Panc1 (cell line): ENCODE measurements around the gene MSRB1. TPM values are rescaled to one million over a fixed set of nuclear protein-coding genes. Genes with fewer than 3 reads are reported as not detected.

ENCODE experiments used
- ATAC-seq: fragments of 200-7000 bp; cut with Tn5 transposase; 2 replicates; pipeline ENCODE4 v1.9.1; 2020; ENCODE audit warnings: mild to moderate bottlenecking, moderate library complexity
- BruUV-seq: library from RNA; stranded (reverse); fragments of 400-500 nt; replicated peaks from 2 replicates; lab custom pipeline; 2021; lab: Mats Ljungman, UMichigan
- CTCF ChIA-PET: fragments of 300-600 bp; sonication (Branson Sonifier 250); formaldehyde crosslinking; loops from one replicate; lab custom pipeline; 2022; ENCODE audit warnings: antibody characterized with exemption; lab: Charles Lee
- POLR2A ChIA-PET: fragments of 300-600 bp; sonication (Branson Sonifier 250); formaldehyde crosslinking; loops from one replicate; lab custom pipeline; 2022; ENCODE audit warnings: antibody characterized with exemption; lab: Charles Lee
- DNase-seq: peaks from one replicate; pipeline ENCODE4 v3.0.0-alpha.2; 2010; ENCODE audit warnings: low read depth, low spot score
- H3K27ac ChIP-seq: 2 replicates; pipeline ENCODE4 v1.5.1; 2011; ENCODE audit warnings: mild to moderate bottlenecking, low read length, inconsistent platforms
- H3K27me3 ChIP-seq: fragments of 200-500 bp; sonication (Bioruptor generic); 2 replicates; pipeline ENCODE4 v1.6.0; 2014; ENCODE audit warnings: low read length, inconsistent platforms; ENCODE audit not compliant: control insufficient read depth, insufficient read depth
- H3K36me3 ChIP-seq: fragments of 200-500 bp; sonication (Bioruptor generic); 2 replicates; pipeline ENCODE4 v1.5.1; 2014; ENCODE audit warnings: inconsistent platforms, mild to moderate bottlenecking, low read length, moderate library complexity; ENCODE audit not compliant: control insufficient read depth, insufficient read depth
- H3K4me1 ChIP-seq: 2 replicates; pipeline ENCODE4 v1.5.1; 2011; ENCODE audit warnings: inconsistent platforms, mild to moderate bottlenecking, low read length, moderate library complexity; ENCODE audit not compliant: control insufficient read depth, insufficient read depth
- H3K4me3 ChIP-seq, 2 experiments: 2 replicates each; pipeline ENCODE4 v1.5.1; 2011 to 2012; ENCODE audit warnings: low read depth in 2 of 2, low read length in 2 of 2, mild to moderate bottlenecking in 2 of 2, inconsistent platforms in 1 of 2, moderate library complexity in 1 of 2
- H3K9me3 ChIP-seq: fragments of 200-500 bp; sonication (Bioruptor generic); 2 replicates; pipeline ENCODE4 v1.5.1; 2014; ENCODE audit warnings: low read depth, mild to moderate bottlenecking, inconsistent platforms, low read length, moderate library complexity; ENCODE audit not compliant: control insufficient read depth, insufficient read depth
- CTCF ChIP-seq: fragments of 450-650 bp; IDR thresholded peaks from 2 replicates; pipeline ENCODE4 v1.5.1; 2017; ENCODE audit warnings: mild to moderate bottlenecking
- POLR2AphosphoS5 ChIP-seq: IDR thresholded peaks from 2 replicates; pipeline ENCODE4 v1.6.1; 2012; ENCODE audit warnings: mild to moderate bottlenecking, low read depth, low read length, moderate library complexity
- REST ChIP-seq, 2 experiments: IDR thresholded peaks; 2 replicates each; pipeline ENCODE4 v1.6.1; 2011 to 2012; ENCODE audit warnings: low read depth in 2 of 2, control low read depth in 1 of 2, low read length in 1 of 2, mild to moderate bottlenecking in 1 of 2, moderate library complexity in 1 of 2; ENCODE audit not compliant: insufficient read depth in 1 of 2
- SIN3A ChIP-seq: IDR thresholded peaks from 2 replicates; pipeline ENCODE4 v1.6.1; 2012; ENCODE audit warnings: low read depth, mild to moderate bottlenecking, low read length, moderate library complexity, borderline replicate concordance; ENCODE audit not compliant: insufficient read depth
- TCF7L2 ChIP-seq: IDR thresholded peaks from 2 replicates; pipeline ENCODE4 v1.6.1; 2011; ENCODE audit warnings: mild to moderate bottlenecking, low read depth, low read length, inconsistent platforms
- in situ Hi-C: cut with HindIII; loops from 2 replicates; pipeline ENCODE4 v1.10.0; 2016; ENCODE audit warnings: low sequenced_read_pairs, low pct_unique_long_range_greater_than_20kb
- intact Hi-C: fragments of 100-400 bp; cut with micrococcal nuclease; formaldehyde crosslinking; loops from one replicate; pipeline ENCODE4 v1.10.0; 2022; ENCODE audit not compliant: unreplicated experiment
- total RNA-seq: library from RNA; stranded (reverse); gene quantifications from one replicate; pipeline ENCODE4 v1.2.1, GENCODE V29; 2021; ENCODE audit not compliant: unreplicated experiment

MSRB1 gene
- total RNA-seq, 1 experiment from 2014 or later, result 25.3 TPM

DNA sequence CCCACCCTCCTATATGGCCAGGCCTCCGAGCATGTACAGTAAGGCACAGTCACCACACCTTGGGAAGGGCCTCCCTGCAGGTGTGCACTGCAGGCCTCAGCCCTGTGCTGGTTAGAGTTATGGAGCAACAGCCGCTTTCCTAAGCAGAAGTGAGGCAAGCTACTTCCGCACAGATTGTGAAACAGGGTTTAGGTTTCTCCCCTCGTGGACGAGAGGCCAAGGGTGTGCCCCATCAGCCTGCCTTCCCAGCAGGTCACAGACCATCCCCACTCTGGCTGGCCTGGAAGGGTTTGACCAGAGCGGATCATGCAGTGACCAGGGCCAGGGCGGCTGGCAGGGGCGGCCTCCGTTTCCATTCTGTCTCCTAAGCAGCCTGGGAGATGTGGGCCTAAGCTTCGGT is 4.7 kb downstream of the MSRB1 start:
- BruUV-seq, result no TSS peak
- intact Hi-C loops (no loop called here), in situ Hi-C loops (no loop called here)
- Histone ChIP-seq H3K36me3 (no peaks in the 10 kb centered on the region; the same call in 1 of the 2 replicates), H3K27ac (no peak overlapping the region), H3K9me3 (no peaks in the 10 kb centered on the region), H3K27me3 (no peaks in the 10 kb centered on the region), H3K4me1 (peaks cover 11% of the 10 kb centered on the region), H3K4me3 (no peak overlapping the region)
- TF ChIP-seq SIN3A (no peak), TCF7L2 (no peak), POLR2AphosphoS5 (no peak), CTCF (no peak), REST (IDR thresholded peaks at IDR 0.05; ENCODE audit: insufficient read depth in 1 of 2, low read depth in 2 of 2, low read length in 1 of 2) (no peak)
- DNase-seq, result no peak
- CTCF ChIA-PET, result no interaction called here
- POLR2A ChIA-PET, result no interaction called here
- no peak for ATAC-seq

DNA sequence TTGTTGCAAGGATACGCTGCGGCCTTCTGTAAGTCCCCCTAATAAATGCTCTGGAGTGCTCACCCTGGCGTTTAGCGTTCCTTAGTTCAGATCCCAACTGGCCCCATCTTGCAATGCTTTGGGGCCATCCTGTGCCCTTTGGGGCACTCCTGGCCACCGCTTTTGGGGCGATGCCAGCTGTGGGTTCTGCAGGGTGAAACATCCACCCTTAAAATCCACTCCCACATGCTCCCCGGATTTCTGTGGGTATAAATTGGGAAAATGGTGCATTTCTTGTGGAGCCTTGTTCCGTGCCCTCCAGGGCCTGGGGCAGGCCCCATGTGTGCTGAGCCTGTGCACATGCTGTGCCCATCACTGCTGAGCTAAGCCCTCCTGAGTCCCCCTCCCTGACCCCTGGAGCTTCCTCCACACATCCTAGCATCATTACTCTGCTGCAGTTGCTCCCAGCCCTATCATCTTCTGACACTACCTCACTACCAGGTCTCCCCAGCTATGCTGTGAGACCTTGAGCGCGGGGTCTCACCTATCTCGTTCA is 6.0 kb downstream of the MSRB1 start:
- H3K27ac ChIP-seq, result no peak overlapping the region
- ATAC-seq (no peak), DNase-seq (no peak)
- TF ChIP-seq REST (IDR thresholded peaks at IDR 0.05; ENCODE audit: insufficient read depth in 1 of 2, low read depth in 2 of 2, low read length in 1 of 2) (no peak), CTCF (no peak), TCF7L2 (no peak), SIN3A (no peak), POLR2AphosphoS5 (no peak)
- in situ Hi-C loops, result no loop called here
- POLR2A ChIA-PET, result no interaction called here
- BruUV-seq, result no TSS peak
- H3K4me3 ChIP-seq, result no peak overlapping the region
- H3K36me3 ChIP-seq, result no peaks in the 10 kb centered on the region
- CTCF ChIA-PET, result interaction anchor here (0.7 kb wide), 2 partner anchors 70 to 162 kb away, joined by 4 to 9 read pairs; no protein-coding TSS in a partner anchor
- peaks cover 14% of the 10 kb centered on the region for H3K4me1 ChIP-seq
- no peaks in the 10 kb centered on the region for H3K27me3 ChIP-seq
- intact Hi-C loops, result no loop called here
- no peaks in the 10 kb centered on the region for H3K9me3 ChIP-seq
